NCI-H69 (cell line): Measurements from ENCODE around the gene NPAS2.

Source experiments
- DNase-seq: peaks from one replicate; lab custom pipeline; 2025; lab: John Stamatoyannopoulos, UW

Gene NPAS2

GRCh38 chr2:100853909-100854810 is 34.2 kb downstream of the NPAS2 start:
- no peak for DNase-seq

- DNase-seq = no peak
Measured at GRCh38 chr2:100855084-100855483, 35.1 kb downstream of the NPAS2 start.

GRCh38 chr2:100855606-100856005 is 35.7 kb downstream of the NPAS2 start:
- no peak for DNase-seq

GRCh38 chr2:100856732-100857131 is 36.8 kb downstream of the NPAS2 start:
- no peak for DNase-seq

GRCh38 chr2:100857341-100857740 is 37.4 kb downstream of the NPAS2 start:
- DNase-seq = no peak

GRCh38 chr2:100857915-100858314 is 38.0 kb downstream of the NPAS2 start:
- no peak for DNase-seq

GRCh38 chr2:100859902-100860301 is 40.0 kb downstream of the NPAS2 start:
- no peak for DNase-seq

- DNase-seq = no peak
Measured at GRCh38 chr2:100861340-100861739, 41.4 kb downstream of the NPAS2 start.

GRCh38 chr2:100862081-100862480 is 42.1 kb downstream of the NPAS2 start:
- no peak for DNase-seq

GRCh38 chr2:100865816-100866460 is 46.0 kb downstream of the NPAS2 start:
- no peak for DNase-seq

GRCh38 chr2:100868083-100868482 is 48.1 kb downstream of the NPAS2 start:
- DNase-seq = no peak

GRCh38 chr2:100869120-100869519 is 49.2 kb downstream of the NPAS2 start:
- no peak for DNase-seq

GRCh38 chr2:100870652-100871531 is 51.0 kb downstream of the NPAS2 start:
- no peak for DNase-seq

GRCh38 chr2:100875516-100876230 is 55.7 kb downstream of the NPAS2 start:
- no peak for DNase-seq

- DNase-seq = no peak
Measured at GRCh38 chr2:100876231-100876860, 56.4 kb downstream of the NPAS2 start.

- no peak for DNase-seq
Measured at GRCh38 chr2:100877555-100877954, 57.6 kb downstream of the NPAS2 start.

- no peak for DNase-seq
Measured at GRCh38 chr2:100878000-100878791, 58.3 kb downstream of the NPAS2 start.

GRCh38 chr2:100879296-100879695 is 59.4 kb downstream of the NPAS2 start:
- DNase-seq = no peak

GRCh38 chr2:100880036-100880435 is 60.1 kb downstream of the NPAS2 start:
- DNase-seq = no peak

- peak; percentile 6 for DNase-seq
Measured at GRCh38 chr2:100880730-100881129, 60.8 kb downstream of the NPAS2 start.
